ENCODE results near the gene TUBA1B. TPM values are rescaled to one million over a fixed set of nuclear protein-coding genes. Genes with fewer than 3 reads are reported as not detected.

Gene TUBA1B
- total and polyA plus RNA-seq, 2 of the 13 experiments (the other 11 are each of a cell fraction or from before 2014, with no cell fraction given), result 1,275 to 1,353 TPM

- TF ChIP-seq MEF2D (CRISPR knock-in tag; IDR thresholded peaks at IDR 0.05), result 0 out of 2 replicates have a peak, but pooled peaks have one; percentile 47
- 0 out of 2 replicates have a peak, but pooled peaks have one; percentile 27 for TF ChIP-seq MAFF (IDR thresholded peaks at IDR 0.05; ENCODE audit: low read depth, low read length)
- TF ChIP-seq ZNF337 (CRISPR knock-in tag; IDR thresholded peaks at IDR 0.05; ENCODE audit: borderline replicate concordance, low read depth), result peak; percentile 91; the same call in 1 of the 2 replicates
- peak; percentile 100; the same call in 1 of the 2 replicates for TF ChIP-seq E2F2 (CRISPR knock-in tag; IDR thresholded peaks at IDR 0.05; ENCODE audit: borderline replicate concordance)
- TF ChIP-seq ZSCAN9 (CRISPR knock-in tag; IDR thresholded peaks at IDR 0.05; ENCODE audit: borderline replicate concordance), result peak; percentile 86
- TF ChIP-seq ATRX (CRISPR knock-in tag; IDR thresholded peaks at IDR 0.05; ENCODE audit: borderline replicate concordance), result no peak
- no peak for TF ChIP-seq SRSF4 (IDR thresholded peaks at IDR 0.05; ENCODE audit: low read depth, low read length, poor library complexity, severe bottlenecking)
- 0 out of 2 replicates have a peak, but pooled peaks have one; percentile 54 for TF ChIP-seq ZNF136 (CRISPR knock-in tag; IDR thresholded peaks at IDR 0.05; ENCODE audit: low read depth)
- no peak for TF ChIP-seq RFX3 (CRISPR knock-in tag; IDR thresholded peaks at IDR 0.05)
- TF ChIP-seq IRF2 (CRISPR knock-in tag; IDR thresholded peaks at IDR 0.05), result 0 out of 2 replicates have a peak, but pooled peaks have one; percentile 12
- TF ChIP-seq ESRRA (CRISPR knock-in tag; IDR thresholded peaks at IDR 0.05; ENCODE audit: low read depth), result no peak; the same call in none of the 2 replicates
- TF ChIP-seq CHD2 (IDR thresholded peaks at IDR 0.05; ENCODE audit: low read depth, low read length), result no peak
- TF ChIP-seq ZNF20 (CRISPR knock-in tag; IDR thresholded peaks at IDR 0.05), result peak; percentile 92; the same call in 1 of the 2 replicates
- no peak; the same call in 1 of the 2 replicates for TF ChIP-seq ZIK1 (CRISPR knock-in tag; IDR thresholded peaks at IDR 0.05; ENCODE audit: borderline replicate concordance, low read depth)
- TF ChIP-seq ZNF414 (CRISPR knock-in tag; IDR thresholded peaks at IDR 0.05), result no peak; the same call in 1 of the 2 replicates
- TF ChIP-seq PRPF4 (IDR thresholded peaks at IDR 0.05; ENCODE audit: low read depth, low read length, poor library complexity, severe bottlenecking), result no peak
- TF ChIP-seq THYN1 (CRISPR knock-in tag; IDR thresholded peaks at IDR 0.05; ENCODE audit: borderline replicate concordance, low read depth), result peak; percentile 78; the same call in 1 of the 2 replicates
- peak; percentile 95 for TF ChIP-seq NAIF1 (CRISPR knock-in tag; IDR thresholded peaks at IDR 0.05; ENCODE audit: borderline replicate concordance)
- TF ChIP-seq ZNF354B (CRISPR knock-in tag; IDR thresholded peaks at IDR 0.05), result 0 out of 2 replicates have a peak, but pooled peaks have one; percentile 26
- TF ChIP-seq RORA (CRISPR knock-in tag; IDR thresholded peaks at IDR 0.05), result no peak
- peak; percentile 69; the same call in 1 of the 2 replicates for TF ChIP-seq FOXM1 (CRISPR knock-in tag; IDR thresholded peaks at IDR 0.05)
- peak; percentile 89; the same call in 1 of the 2 replicates for TF ChIP-seq ARID2 (CRISPR knock-in tag; IDR thresholded peaks at IDR 0.05; ENCODE audit: borderline replicate concordance)
- TF ChIP-seq ZNF674 (CRISPR knock-in tag; IDR thresholded peaks at IDR 0.05; ENCODE audit: low read depth), result no peak
- TF ChIP-seq ETS1 (CRISPR knock-in tag; IDR thresholded peaks at IDR 0.05), result peak; percentile 18; the same call in 1 of the 2 replicates
- TF ChIP-seq CREM (IDR thresholded peaks at IDR 0.05), result peak; percentile 33
- no peak for TF ChIP-seq CREM (CRISPR knock-in tag; IDR thresholded peaks at IDR 0.05)
Observed at GRCh38 chr12:49130151-49131050, 794 bp downstream of the TUBA1B start (continued).
